GM18526 (cell line): Measurements from ENCODE around the gene FBXL16.

Experiments used
- POLR2A ChIP-seq: IDR thresholded peaks from 3 replicates; pipeline ENCODE4 v1.6.1; 2011; ENCODE audit not compliant: insufficient read length; ENCODE audit errors: extremely low read depth

The FBXL16 gene

GRCh38 chr16:671353-672131, 34.1 kb downstream of the FBXL16 start:
- no peak for TF ChIP-seq POLR2A

GRCh38 chr16:670485-671352, 34.9 kb downstream of the FBXL16 start:
- TF ChIP-seq POLR2A: no peak

- TF ChIP-seq POLR2A: no peak
Measured at GRCh38 chr16:669666-670065, 35.9 kb downstream of the FBXL16 start.

GRCh38 chr16:668519-669171, 37.0 kb downstream of the FBXL16 start:
- no peak for TF ChIP-seq POLR2A

GRCh38 chr16:667780-668518, 37.7 kb downstream of the FBXL16 start, which contains the start of gene RHOT2:
Gene RHOT2, plus strand, starts transcription at chr16:668132. Its CDS starts 68 bp downstream, at chr16:668200.
- TF ChIP-seq POLR2A: peak; percentile 91

GRCh38 chr16:667113-667779, 38.4 kb downstream of the FBXL16 start:
- TF ChIP-seq POLR2A: no peak

GRCh38 chr16:666572-666971, 39.0 kb downstream of the FBXL16 start:
- no peak for TF ChIP-seq POLR2A

GRCh38 chr16:662597-662996, 43.0 kb downstream of the FBXL16 start:
- no peak for TF ChIP-seq POLR2A

- no peak for TF ChIP-seq POLR2A
Measured at GRCh38 chr16:662095-662494, 43.5 kb downstream of the FBXL16 start.

- TF ChIP-seq POLR2A: no peak
Measured at GRCh38 chr16:661184-661821, 44.3 kb downstream of the FBXL16 start.

GRCh38 chr16:660459-661183, 45.0 kb downstream of the FBXL16 start:
- TF ChIP-seq POLR2A: peak; percentile 44

GRCh38 chr16:660132-660458, 45.5 kb downstream of the FBXL16 start:
- TF ChIP-seq POLR2A: no peak

- no peak for TF ChIP-seq POLR2A
Measured at GRCh38 chr16:659618-660017, 46.0 kb downstream of the FBXL16 start.
